Activated naive CD4-positive, alpha-beta T cell treated with anti-CD3 and anti-CD28 coated beads, Interleukin-2, amount 50 U/mL, for 16 hours (primary cell): ENCODE measurements around the gene EXOC4.

ENCODE experiments used
- DNase-seq: peaks from one replicate; pipeline ENCODE4 v3.0.0-alpha.2; 2020

Gene EXOC4

GRCh38 chr7:134113655-134114054 lies 860.8 kb downstream of the EXOC4 start:
- DNase-seq, result no peak

- no peak for DNase-seq
These were observed 862.1 kb downstream of the EXOC4 start for GRCh38 chr7:134114992-134115391.
